Hepatocyte (in vitro differentiated cells): ENCODE measurements around the gene WFDC5.

ENCODE experiments used
- CTCF ChIP-seq: fragments of 200-600 bp; sonication (generic); IDR thresholded peaks from 2 replicates; pipeline ENCODE4 v1.5.1; 2016; ENCODE audit warnings: antibody characterized with exemption, mild to moderate bottlenecking; ENCODE audit not compliant: poor library complexity
- EZH2 ChIP-seq: fragments of 200-600 bp; sonication (generic); IDR thresholded peaks from 2 replicates; pipeline ENCODE4 v1.6.1; 2016; ENCODE audit warnings: antibody characterized with exemption, mild to moderate bottlenecking, borderline replicate concordance

GRCh38 chr20:45069261-45069660 is 45.7 kb downstream of the WFDC5 start:
- TF ChIP-seq CTCF = no peak
- no peak for TF ChIP-seq EZH2
